Central memory CD4-positive, alpha-beta T cell (primary cell): ENCODE data around the gene CTSE.
"Not testable (repeated sequence)": the region's sequence is repeated elsewhere in the genome, so short reads cannot be mapped to it uniquely, and the experiment has no call there.

ENCODE experiments used
- DNase-seq: peaks from one replicate; pipeline ENCODE4 v3.0.0; 2022

CTSE gene

DNA sequence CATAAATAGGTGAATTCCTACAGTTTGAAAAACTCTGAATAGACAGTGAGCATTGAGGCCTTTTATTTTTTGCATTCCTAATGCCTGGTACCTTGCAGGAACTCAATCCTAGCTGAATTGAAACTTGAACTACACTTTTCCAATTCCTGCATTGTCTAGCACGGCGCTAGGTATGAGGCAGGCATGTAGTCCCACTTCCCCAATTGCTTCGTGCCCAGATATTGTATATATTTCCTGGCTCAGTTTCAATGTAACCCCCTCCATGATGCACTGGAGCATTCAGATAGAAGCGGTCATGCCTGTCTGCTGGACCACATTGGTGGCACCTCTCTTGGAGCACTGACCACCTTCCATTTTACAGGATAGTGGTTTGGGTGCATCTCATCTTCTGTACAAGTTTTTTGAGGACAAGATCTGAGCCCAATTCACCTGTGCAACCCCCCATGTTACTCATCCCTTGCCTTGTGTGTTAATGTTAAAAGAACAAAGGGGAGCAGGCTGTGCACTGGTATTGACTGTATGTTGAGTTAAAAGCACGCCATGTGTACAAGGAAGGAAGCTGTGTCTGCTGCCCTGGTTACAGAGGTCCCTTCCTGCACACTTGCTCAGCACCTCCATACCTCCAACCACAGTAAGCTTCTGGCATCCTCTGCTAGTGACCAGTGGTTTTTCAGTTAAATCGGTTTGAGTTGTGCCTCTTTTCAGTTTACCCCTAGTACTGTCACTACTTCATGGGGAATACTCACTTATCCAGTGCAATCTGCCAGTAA is 10.5 kb downstream of the CTSE start:
- DNase-seq, result no peak

GRCh38 chr1:206012086-206012859 is 11.4 kb downstream of the CTSE start:
- DNase-seq, result peak; percentile 15

DNA sequence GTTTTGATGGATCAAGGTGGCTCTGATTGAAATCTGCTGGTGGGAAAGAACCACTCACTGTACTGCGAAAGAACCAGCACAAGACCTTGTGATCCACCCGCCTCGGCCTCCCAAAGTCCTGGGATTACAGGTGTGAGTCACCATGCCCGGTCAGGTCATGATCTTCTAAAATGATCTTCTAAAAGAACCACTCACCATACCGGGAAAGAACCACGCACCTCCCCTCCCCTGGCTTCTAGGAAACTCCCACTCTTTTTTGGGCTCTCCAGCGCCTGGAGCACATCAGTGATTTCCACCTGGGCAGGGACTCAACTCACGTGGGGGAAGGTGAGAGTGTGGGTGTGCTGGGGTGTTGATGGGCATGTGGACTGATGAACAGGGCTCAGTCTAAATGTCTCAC is 12.6 kb downstream of the CTSE start:
- DNase-seq, result no peak

DNA sequence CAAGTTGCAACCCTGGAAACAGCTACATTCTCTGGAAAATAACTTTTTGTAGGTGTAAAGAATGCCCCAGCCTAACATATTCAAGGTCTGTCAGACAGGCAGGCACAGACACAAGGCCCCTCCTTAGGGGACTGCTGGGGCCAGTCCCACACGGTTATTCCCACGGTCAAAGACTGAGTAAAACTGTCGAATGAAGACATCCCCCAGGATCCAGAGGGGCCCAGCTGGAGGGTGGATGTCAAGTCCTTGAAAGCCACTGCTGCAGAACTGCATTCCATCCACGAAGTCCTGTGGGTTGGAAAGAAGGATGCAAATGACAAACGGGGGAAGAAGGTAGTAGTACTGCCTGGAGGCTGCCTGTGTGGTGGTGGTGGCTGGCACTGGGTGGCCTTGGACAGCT is 13.6 kb downstream of the CTSE start:
- no peak for DNase-seq

DNA sequence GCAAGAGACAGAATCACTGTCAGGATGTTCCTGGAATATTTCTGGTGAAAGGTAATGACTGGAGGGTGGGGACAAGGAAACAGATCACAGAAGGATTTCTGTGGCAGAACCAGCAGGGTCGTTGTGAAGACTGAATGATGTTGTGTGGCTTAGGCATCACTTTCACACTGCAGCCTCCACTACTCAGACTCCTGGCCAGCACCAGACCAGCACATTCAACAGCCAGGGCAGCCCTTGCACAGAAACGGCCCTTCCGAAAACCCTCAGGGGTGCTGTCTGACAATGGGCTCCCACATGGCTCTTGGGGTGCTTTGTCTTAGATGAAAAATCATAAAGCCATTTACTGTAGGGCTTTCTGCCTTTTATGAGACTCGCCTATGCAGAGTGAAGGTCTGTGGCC is 16.7 kb downstream of the CTSE start:
- DNase-seq, result no peak

- DNase-seq, result no peak
Observed at GRCh38 chr1:206005778-206006180, 17.9 kb downstream of the CTSE start.

- DNase-seq, result no peak
Observed at GRCh38 chr1:206005234-206005633, 18.5 kb downstream of the CTSE start.

GRCh38 chr1:206004826-206005225 is 18.9 kb downstream of the CTSE start:
- DNase-seq, result no peak

- no peak for DNase-seq
Observed at GRCh38 chr1:206003854-206004800, 19.6 kb downstream of the CTSE start.

- DNase-seq, result no peak
Observed at GRCh38 chr1:206002871-206003801, 20.6 kb downstream of the CTSE start, which contains the start of gene RAB7B. Gene RAB7B, minus strand, starts transcription at chr1:206003395. Its CDS starts 9,260 bp downstream, at chr1:205994135.

GRCh38 chr1:206002160-206002559 is 21.5 kb downstream of the CTSE start:
- no peak for DNase-seq

GRCh38 chr1:206001476-206001888 is 22.2 kb downstream of the CTSE start:
- DNase-seq, result no peak

DNA sequence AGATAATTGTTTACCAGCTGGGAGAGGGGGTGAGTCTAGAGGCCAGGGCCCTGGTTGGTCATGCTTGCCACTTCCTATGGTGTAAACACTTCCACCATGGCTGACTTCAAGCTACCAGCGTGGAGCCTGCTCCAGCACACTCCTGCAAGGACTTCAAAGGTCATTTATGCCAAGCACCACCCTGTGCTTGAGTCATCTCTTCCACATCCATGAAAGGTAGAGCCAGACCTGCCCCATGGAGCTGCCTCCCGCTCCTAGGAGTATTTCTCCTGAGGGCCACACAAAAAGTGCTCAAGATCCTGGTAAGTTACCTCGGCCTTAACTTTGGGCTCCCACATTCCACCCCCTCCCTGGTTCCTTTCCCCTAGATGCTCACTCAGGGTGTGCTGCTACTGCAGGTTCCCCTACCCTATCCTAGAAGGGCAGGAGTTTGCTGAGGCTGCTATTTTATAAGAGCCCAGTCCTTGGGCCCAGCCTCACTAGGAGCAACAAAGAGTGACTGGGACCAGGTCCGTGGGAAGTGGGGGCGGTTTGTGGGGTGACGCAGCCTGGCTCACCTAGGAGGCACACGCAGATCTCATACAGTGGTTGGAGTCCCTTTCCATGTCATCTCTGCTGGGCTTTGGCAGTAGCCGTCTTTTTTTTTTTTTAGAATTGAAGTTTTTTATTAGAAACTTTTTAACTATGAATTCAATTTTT is 22.9 kb downstream of the CTSE start:
- DNase-seq, result no peak

- no peak for DNase-seq
Observed at GRCh38 chr1:205998457-205999241, 25.0 kb downstream of the CTSE start.

GRCh38 chr1:205996641-205997040 is 27.1 kb downstream of the CTSE start:
- DNase-seq, result not testable (repeated sequence)

GRCh38 chr1:205994346-205994745 is 29.3 kb downstream of the CTSE start:
- DNase-seq, result no peak

DNA sequence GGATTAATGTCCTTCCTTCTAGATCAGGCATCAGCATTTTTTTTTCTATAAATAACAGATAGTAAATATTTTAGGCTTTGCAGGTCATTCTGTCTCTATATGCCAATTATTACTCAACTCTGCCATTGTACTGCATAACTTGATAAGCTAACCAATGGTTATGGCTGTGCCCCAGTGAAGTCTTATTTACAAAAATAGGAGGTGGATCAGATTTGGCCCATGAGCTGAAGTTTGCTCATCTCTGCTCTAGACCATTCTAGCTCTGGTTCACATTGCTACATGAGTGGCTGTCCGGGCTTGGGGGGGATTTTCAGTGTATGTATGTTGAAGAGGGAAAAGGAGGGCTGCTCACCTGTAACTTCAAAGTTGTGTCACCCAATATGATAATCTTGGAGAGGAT is 30.6 kb downstream of the CTSE start:
- DNase-seq, result no peak

- DNase-seq, result no peak
Observed at GRCh38 chr1:205992218-205992882, 31.3 kb downstream of the CTSE start.

- no peak for DNase-seq
Observed at GRCh38 chr1:205991237-205991636, 32.5 kb downstream of the CTSE start.

- no peak for DNase-seq
Observed at GRCh38 chr1:205990226-205990625, 33.5 kb downstream of the CTSE start.
